Measurements from ENCODE around the gene RIT2. TPM values are rescaled to one million over a fixed set of nuclear protein-coding genes. Genes with fewer than 3 reads are reported as not detected.

RIT2 gene
- total and polyA plus RNA-seq, 8 donors, result 0.12 TPM; not detected in 7

DNA sequence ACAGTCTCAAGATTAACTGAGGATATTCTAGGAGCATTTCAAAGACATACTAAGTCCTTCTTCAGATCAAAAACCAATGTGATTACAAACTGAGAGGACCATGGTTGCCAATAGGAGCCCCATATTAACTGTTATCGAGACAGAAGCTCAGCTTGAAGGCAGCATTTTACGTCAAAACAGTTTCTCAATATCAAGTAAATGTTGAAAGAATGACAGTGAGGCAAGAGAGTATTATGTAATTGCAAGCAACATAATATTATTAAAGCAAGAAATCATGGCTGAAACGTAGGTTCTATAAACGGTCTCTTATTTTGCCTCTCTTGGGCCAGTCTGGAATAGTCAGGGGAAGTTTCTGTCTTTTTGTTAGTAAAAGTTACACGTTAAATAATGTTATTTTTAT lies 22.9 kb downstream of the RIT2 start:
- no peak overlapping the region for H3K27ac ChIP-seq
- 52 to 68% methylated on average over 5 of the region's 5 CpGs for WGBS, 2 donors
- no peaks in the 10 kb centered on the region for H3K4me1 ChIP-seq
- intact Hi-C loops (cut with DNase I), result no loop called here
- H3K4me3 ChIP-seq, result no peak overlapping the region
- TF ChIP-seq, protein P1, sequence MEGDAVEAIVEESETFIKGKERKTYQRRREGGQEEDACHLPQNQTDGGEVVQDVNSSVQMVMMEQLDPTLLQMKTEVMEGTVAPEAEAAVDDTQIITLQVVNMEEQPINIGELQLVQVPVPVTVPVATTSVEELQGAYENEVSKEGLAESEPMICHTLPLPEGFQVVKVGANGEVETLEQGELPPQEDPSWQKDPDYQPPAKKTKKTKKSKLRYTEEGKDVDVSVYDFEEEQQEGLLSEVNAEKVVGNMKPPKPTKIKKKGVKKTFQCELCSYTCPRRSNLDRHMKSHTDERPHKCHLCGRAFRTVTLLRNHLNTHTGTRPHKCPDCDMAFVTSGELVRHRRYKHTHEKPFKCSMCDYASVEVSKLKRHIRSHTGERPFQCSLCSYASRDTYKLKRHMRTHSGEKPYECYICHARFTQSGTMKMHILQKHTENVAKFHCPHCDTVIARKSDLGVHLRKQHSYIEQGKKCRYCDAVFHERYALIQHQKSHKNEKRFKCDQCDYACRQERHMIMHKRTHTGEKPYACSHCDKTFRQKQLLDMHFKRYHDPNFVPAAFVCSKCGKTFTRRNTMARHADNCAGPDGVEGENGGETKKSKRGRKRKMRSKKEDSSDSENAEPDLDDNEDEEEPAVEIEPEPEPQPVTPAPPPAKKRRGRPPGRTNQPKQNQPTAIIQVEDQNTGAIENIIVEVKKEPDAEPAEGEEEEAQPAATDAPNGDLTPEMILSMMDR (IDR thresholded peaks at IDR 0.05), result no peak
- no peaks in the 10 kb centered on the region for H3K27me3 ChIP-seq
- FAIRE-seq (no peak), DNase-seq (no peak), ATAC-seq (no peak)
- H3K9me3 ChIP-seq, result no peaks in the 10 kb centered on the region
- no peaks in the 10 kb centered on the region for H3K36me3 ChIP-seq

DNA sequence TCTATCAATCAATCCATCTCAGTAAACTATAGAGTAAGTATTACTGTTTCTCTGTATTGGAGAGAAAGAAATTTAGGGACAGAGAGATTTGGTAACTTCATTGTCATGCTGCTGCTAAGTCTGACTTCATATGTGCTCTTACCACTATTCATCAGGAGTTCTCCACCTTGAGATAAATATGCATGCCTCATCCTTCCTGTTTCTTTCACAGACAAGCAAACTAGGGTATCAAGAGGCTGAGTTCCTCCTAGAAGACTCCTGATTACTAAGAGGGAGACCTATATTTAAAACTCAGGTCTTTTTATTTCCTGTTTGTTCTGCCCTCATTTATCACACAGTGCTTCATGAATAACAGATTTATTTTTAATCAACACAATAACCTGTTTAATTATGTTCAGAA lies 34.1 kb downstream of the RIT2 start:
- Histone ChIP-seq H3K4me1 (no peaks in the 10 kb centered on the region), H3K27ac (no peak overlapping the region), H3K9me3 (no peaks in the 10 kb centered on the region), H3K4me3 (no peak overlapping the region), H3K27me3 (no peaks in the 10 kb centered on the region), H3K36me3 (no peaks in the 10 kb centered on the region)
- intact Hi-C loops (cut with DNase I), result no loop called here
- no peak for ATAC-seq
- TF ChIP-seq, protein P1 (IDR thresholded peaks at IDR 0.05), result no peak
- no peak for DNase-seq
- FAIRE-seq, result no peak

GRCh38 chr18:43080671-43081070 lies 34.8 kb downstream of the RIT2 start:
- H3K27ac ChIP-seq, result no peak overlapping the region
- intact Hi-C loops (cut with DNase I), result no loop called here
- no peaks in the 10 kb centered on the region for H3K9me3 ChIP-seq
- H3K27me3 ChIP-seq, result no peaks in the 10 kb centered on the region
- no peaks in the 10 kb centered on the region for H3K4me1 ChIP-seq
- FAIRE-seq (no peak), DNase-seq (no peak), ATAC-seq (no peak)
- H3K36me3 ChIP-seq, result no peaks in the 10 kb centered on the region
- TF ChIP-seq, protein P1 (IDR thresholded peaks at IDR 0.05), result no peak
- no peak overlapping the region for H3K4me3 ChIP-seq
- 47 to 68% methylated on average over 3 of the region's 3 CpGs for WGBS, 2 donors

DNA sequence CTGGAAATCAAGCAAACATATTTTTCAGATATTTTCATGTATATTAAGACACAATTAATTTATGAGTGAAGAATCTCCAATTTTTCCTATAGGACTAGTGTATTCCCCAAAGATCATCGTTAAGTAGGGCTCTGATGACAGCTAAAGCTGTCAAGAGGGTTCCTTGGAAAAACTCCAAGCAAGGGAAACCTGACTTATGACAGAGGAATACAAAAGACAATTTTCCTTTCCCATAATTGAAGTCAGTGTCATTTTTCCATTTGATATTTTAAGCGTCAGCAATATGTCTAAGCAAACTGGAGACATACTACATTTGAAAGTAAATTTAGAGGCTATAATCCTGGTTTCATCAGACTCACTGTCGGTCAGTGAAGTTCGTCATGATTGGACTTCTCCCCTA lies 36.1 kb downstream of the RIT2 start:
- no peak overlapping the region for H3K27ac ChIP-seq
- TF ChIP-seq, protein P1 (IDR thresholded peaks at IDR 0.05), result no peak
- WGBS, 2 donors, result 48 to 65% methylated on average over 4 of the region's 4 CpGs
- no peaks in the 10 kb centered on the region for H3K27me3 ChIP-seq
- intact Hi-C loops (cut with DNase I), result no loop called here
- no peak overlapping the region for H3K4me3 ChIP-seq
- FAIRE-seq (no peak), DNase-seq (no peak), ATAC-seq (no peak)
- no peaks in the 10 kb centered on the region for H3K4me1 ChIP-seq
- no peaks in the 10 kb centered on the region for H3K36me3 ChIP-seq
- no peaks in the 10 kb centered on the region for H3K9me3 ChIP-seq

GRCh38 chr18:43078478-43079092 lies 36.9 kb downstream of the RIT2 start:
- TF ChIP-seq, protein P1 (IDR thresholded peaks at IDR 0.05), result no peak
- Histone ChIP-seq H3K36me3 (no peaks in the 10 kb centered on the region), H3K27ac (no peak overlapping the region)

More at GRCh38 chr18:43078478-43079092, 36.9 kb downstream of the RIT2 start:
- intact Hi-C loops (cut with DNase I), result no loop called here
- no peaks in the 10 kb centered on the region for H3K27me3 ChIP-seq
- FAIRE-seq, result no peak
- no peaks in the 10 kb centered on the region for H3K4me1 ChIP-seq
- H3K9me3 ChIP-seq, result no peaks in the 10 kb centered on the region
- 37 to 40% methylated on average over 7 of the region's 7 CpGs for WGBS, 2 donors
- DNase-seq, result no peak
- H3K4me3 ChIP-seq, result no peak overlapping the region
- ATAC-seq, result no peak
